Measurements from ENCODE around the gene ARHGEF7.

DNA sequence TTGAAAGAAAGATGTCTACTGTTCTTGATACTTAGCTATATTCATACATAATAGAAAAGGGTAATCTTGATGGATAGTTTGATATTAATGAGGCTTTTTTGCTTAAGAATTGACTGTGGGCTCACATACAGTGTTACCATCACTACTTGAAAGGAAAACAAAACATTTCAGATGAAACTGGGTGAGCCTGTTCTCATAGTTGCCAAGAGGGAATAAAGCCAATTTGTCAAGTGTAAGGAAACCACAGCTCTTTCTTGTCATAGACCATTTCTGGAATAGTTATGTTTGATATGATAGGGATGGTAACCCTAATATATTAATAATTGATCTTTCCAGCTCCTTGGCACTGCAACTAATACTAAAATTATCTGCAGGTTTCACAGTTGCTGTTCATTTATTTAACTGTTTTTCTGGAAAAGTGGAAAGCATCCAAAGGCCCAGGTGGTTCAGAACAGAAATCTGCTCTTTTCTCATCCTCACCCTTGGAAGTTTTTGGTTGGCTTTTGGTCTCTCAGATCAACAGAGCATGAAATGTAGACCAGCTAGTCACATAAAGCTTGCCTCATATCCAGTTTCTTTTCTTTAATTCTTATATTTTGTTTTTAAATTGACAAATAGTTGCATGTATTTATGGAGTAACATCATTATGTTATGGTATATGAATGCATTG lies 43.2 kb downstream of the ARHGEF7 start:
- no peak for TF ChIP-seq CTCF (IDR thresholded peaks at IDR 0.05; ENCODE audit: low read length)
- TF ChIP-seq EZH2 (IDR thresholded peaks at IDR 0.05; ENCODE audit: borderline replicate concordance, low read length) = no peak
